Measurements from ENCODE around the gene TMED5.

The TMED5 gene

DNA sequence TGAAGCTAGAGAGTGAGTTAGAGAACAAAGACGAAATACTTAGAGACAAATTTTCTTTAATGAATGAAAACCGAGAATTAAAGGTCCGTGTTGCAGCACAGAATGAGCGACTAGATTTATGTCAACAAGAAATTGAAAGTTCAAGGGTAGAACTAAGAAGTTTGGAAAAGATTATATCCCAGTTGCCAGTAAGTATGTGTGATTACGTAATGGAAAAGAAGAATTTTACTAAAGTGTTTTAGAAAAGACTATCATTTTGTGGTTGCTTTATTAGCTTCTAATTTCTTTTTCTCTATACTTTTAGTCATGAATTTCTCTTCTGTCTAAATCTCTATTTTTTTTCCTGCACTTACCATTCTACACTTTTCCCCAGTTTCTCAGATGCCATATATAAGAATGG is 27.0 kb upstream of the TMED5 start:
- TF ChIP-seq, protein P1, sequence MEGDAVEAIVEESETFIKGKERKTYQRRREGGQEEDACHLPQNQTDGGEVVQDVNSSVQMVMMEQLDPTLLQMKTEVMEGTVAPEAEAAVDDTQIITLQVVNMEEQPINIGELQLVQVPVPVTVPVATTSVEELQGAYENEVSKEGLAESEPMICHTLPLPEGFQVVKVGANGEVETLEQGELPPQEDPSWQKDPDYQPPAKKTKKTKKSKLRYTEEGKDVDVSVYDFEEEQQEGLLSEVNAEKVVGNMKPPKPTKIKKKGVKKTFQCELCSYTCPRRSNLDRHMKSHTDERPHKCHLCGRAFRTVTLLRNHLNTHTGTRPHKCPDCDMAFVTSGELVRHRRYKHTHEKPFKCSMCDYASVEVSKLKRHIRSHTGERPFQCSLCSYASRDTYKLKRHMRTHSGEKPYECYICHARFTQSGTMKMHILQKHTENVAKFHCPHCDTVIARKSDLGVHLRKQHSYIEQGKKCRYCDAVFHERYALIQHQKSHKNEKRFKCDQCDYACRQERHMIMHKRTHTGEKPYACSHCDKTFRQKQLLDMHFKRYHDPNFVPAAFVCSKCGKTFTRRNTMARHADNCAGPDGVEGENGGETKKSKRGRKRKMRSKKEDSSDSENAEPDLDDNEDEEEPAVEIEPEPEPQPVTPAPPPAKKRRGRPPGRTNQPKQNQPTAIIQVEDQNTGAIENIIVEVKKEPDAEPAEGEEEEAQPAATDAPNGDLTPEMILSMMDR (IDR thresholded peaks at IDR 0.05; ENCODE audit: unreplicated experiment in 3 of 3), result no peak
- peaks cover 9% of the 10 kb centered on the region for H3K36me3 Mint-ChIP-seq (ENCODE audit: low read depth)
- H3K27ac Mint-ChIP-seq, result no peak overlapping the region
- H3K4me1 Mint-ChIP-seq, result no peaks in the 10 kb centered on the region
- H3K9me3 Mint-ChIP-seq, result no peaks in the 10 kb centered on the region
- no peaks in the 10 kb centered on the region for H3K27me3 Mint-ChIP-seq (ENCODE audit: low read depth)
- H3K4me3 Mint-ChIP-seq, result no peak overlapping the region

DNA sequence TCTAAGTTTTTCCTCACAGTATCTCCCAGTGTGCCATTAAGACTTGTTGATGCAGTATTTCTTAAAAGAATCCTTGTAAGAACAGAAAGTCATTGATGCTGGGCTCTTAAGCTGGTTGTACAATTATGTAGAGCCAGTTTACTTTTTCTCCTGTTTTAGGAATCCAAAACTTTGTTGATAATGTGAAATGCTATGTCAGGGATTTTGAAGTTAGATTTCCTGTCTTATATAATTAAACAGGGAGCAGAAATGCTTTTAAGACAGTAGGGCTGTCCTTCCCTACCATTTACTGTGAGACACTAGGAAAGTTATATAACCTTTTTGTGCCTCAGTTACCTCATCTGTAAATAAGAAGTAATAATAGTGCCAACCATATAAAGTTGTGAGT is 26.3 kb upstream of the TMED5 start:
- TF ChIP-seq, protein P1 (IDR thresholded peaks at IDR 0.05; ENCODE audit: unreplicated experiment in 3 of 3), result no peak
- no peaks in the 10 kb centered on the region for H3K9me3 Mint-ChIP-seq
- no peaks in the 10 kb centered on the region for H3K4me1 Mint-ChIP-seq
- H3K4me3 Mint-ChIP-seq, result no peak overlapping the region
- peaks cover 9% of the 10 kb centered on the region for H3K36me3 Mint-ChIP-seq (ENCODE audit: low read depth)
- H3K27ac Mint-ChIP-seq, result no peak overlapping the region
- no peaks in the 10 kb centered on the region for H3K27me3 Mint-ChIP-seq (ENCODE audit: low read depth)

DNA sequence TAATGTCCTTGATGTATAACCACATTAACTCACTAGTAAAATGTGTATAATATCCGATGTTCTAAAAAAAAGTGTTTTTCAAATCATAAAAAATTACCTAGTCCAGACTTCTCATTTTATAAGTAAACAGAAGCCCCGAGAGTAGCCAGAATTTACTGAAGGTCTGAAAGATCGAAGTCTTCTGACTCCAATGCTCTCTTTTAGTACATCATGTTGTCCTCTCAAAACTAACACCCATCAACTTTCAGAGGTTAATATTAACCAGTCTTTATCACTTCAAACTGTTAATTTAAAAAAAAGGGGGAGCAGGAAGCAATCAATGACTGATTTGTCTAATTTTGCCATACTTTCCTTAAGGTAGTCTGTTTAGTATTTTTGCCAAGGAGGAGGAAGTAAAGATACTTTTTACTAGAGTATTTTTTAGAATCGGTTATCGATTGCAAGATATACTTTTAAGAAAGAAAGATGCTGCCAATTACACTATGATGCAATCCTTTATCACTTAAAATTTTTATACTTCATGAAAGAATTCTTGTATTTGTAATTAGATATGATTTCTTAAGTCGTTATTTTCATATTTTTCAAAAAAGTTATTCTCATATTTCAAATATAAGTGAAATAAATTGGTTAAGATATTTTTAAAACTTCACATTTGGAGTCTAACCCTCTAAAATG is 25.8 kb upstream of the TMED5 start:
- TF ChIP-seq, protein P1 (IDR thresholded peaks at IDR 0.05; ENCODE audit: unreplicated experiment in 3 of 3), result no peak

DNA sequence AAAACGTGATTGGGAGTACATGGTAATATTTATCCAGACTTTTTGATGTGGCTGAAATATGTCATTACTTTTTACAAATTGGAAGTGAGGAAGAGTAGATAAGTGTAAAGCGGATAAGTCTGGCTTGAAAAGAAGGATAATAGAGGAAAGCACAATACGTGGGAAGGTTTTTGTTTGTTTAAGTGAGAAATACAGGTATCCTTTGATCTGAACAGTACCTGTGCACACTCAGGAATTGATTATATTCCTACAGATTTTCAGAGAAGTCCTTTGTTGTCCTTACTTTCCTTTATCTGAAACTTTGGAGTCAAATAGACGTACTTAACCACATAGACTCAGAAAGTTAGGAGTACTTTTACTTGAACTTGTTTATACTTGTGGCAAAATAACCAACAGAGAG is 20.5 kb upstream of the TMED5 start:
- TF ChIP-seq, protein P1 (IDR thresholded peaks at IDR 0.05; ENCODE audit: unreplicated experiment in 3 of 3), result no peak
- Mint-ChIP-seq H3K4me1 (no peaks in the 10 kb centered on the region), H3K9me3 (no peaks in the 10 kb centered on the region), H3K27ac (no peak overlapping the region), H3K27me3 (ENCODE audit: low read depth) (no peaks in the 10 kb centered on the region), H3K4me3 (no peak overlapping the region), H3K36me3 (ENCODE audit: low read depth) (peaks cover 12% of the 10 kb centered on the region)

More for the DNA sequence above, 25.8 kb upstream of the TMED5 start:
- H3K36me3 Mint-ChIP-seq (ENCODE audit: low read depth), result peaks cover 9% of the 10 kb centered on the region
- no peaks in the 10 kb centered on the region for H3K9me3 Mint-ChIP-seq
- no peak overlapping the region for H3K27ac Mint-ChIP-seq
- no peaks in the 10 kb centered on the region for H3K4me1 Mint-ChIP-seq
- no peak overlapping the region for H3K4me3 Mint-ChIP-seq
- H3K27me3 Mint-ChIP-seq (ENCODE audit: low read depth), result no peaks in the 10 kb centered on the region

DNA sequence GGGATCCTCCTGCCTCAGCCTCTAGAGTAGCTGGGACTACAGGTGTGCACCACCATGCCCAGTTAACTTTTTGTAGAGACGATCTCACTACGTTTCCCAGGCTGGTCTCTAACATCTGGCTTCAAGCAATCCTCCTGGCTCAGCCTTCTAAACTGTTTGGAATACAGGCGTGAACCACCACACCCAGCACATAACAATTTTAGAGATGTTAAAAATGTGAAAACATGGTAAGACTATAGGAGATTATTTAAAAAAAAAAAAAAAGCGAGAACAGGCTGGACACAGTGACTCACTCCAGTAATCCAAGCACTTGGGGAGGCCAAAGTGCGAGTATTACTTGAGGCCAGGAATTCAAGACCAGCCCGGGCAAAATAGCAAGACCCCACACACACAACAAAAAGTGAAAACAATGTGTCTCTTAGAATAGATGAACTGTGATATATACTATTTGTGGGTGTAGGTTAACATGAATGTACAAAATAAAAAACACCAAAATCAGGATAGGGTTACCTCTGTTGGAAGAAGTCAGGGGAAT is 19.9 kb upstream of the TMED5 start:
- Mint-ChIP-seq H3K9me3 (no peaks in the 10 kb centered on the region), H3K4me3 (no peak overlapping the region), H3K27ac (no peak overlapping the region), H3K36me3 (ENCODE audit: low read depth) (peaks cover 15% of the 10 kb centered on the region), H3K27me3 (ENCODE audit: low read depth) (no peaks in the 10 kb centered on the region), H3K4me1 (no peaks in the 10 kb centered on the region)
- TF ChIP-seq, protein P1 (IDR thresholded peaks at IDR 0.05; ENCODE audit: unreplicated experiment in 3 of 3), result no peak

DNA sequence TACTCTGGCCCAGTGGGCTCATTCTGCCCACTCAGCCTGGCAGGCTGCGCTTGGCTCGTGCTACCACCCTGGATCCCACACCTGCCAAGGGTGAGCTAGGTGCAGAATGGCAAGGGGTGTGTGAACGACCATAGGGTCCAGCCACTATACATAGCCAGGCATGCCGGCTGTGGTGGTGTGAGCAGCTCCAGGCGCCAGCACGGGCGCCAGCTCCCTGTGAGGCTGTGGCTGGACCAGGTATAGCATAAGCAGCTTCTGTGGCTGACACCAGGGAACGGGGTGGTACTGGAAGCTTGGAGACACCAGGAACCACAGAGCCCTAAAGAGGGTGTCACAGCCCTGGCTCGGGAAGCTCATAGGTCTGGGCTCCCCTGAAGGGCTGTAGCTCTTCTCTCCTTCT is 18.9 kb upstream of the TMED5 start:
- Mint-ChIP-seq H3K27ac (no peak overlapping the region), H3K4me3 (no peak overlapping the region), H3K27me3 (ENCODE audit: low read depth) (no peaks in the 10 kb centered on the region), H3K36me3 (ENCODE audit: low read depth) (peaks cover 18% of the 10 kb centered on the region), H3K4me1 (no peaks in the 10 kb centered on the region), H3K9me3 (no peaks in the 10 kb centered on the region)
- TF ChIP-seq, protein P1 (IDR thresholded peaks at IDR 0.05; ENCODE audit: unreplicated experiment in 3 of 3), result no peak
